ENCODE results near the gene PXMP4.
A peak's percentile ranks its signal among the peaks of the same experiment; 100 is the strongest.

The PXMP4 gene

GRCh38 chr20:33669224-33669623 is 50.9 kb downstream of the PXMP4 start:
- Histone ChIP-seq H3K36me3 (ENCODE audit: control insufficient read depth, insufficient read depth, low read length) (peaks cover 9% of the 10 kb centered on the region), H3K27me3 (ENCODE audit: control insufficient read depth, insufficient read depth, low read length) (no peaks in the 10 kb centered on the region), H3K9me3 (ENCODE audit: control insufficient read depth, insufficient read depth, low read length) (no peaks in the 10 kb centered on the region), H3K4me3 (ENCODE audit: low read depth, low read length) (no peak overlapping the region), H3K9ac (ENCODE audit: low read depth, low read length) (no peak overlapping the region), H3K4me1 (ENCODE audit: control insufficient read depth, insufficient read depth, low read length) (peaks cover 8% of the 10 kb centered on the region)

- peaks cover 9% of the 10 kb centered on the region for H3K36me3 ChIP-seq (ENCODE audit: control insufficient read depth, insufficient read depth, low read length)
- peaks cover 8% of the 10 kb centered on the region for H3K4me1 ChIP-seq (ENCODE audit: control insufficient read depth, insufficient read depth, low read length)
- H3K9me3 ChIP-seq (ENCODE audit: control insufficient read depth, insufficient read depth, low read length) = no peaks in the 10 kb centered on the region
- H3K4me3 ChIP-seq (ENCODE audit: low read depth, low read length) = no peak overlapping the region
- no peak overlapping the region for H3K9ac ChIP-seq (ENCODE audit: low read depth, low read length)
- H3K27me3 ChIP-seq (ENCODE audit: control insufficient read depth, insufficient read depth, low read length) = no peaks in the 10 kb centered on the region
Observed at GRCh38 chr20:33668466-33669155, 51.5 kb downstream of the PXMP4 start.

GRCh38 chr20:33667676-33668465 is 52.2 kb downstream of the PXMP4 start:
- Histone ChIP-seq H3K9ac (ENCODE audit: low read depth, low read length) (peak overlapping the region; percentile 60), H3K27me3 (ENCODE audit: control insufficient read depth, insufficient read depth, low read length) (no peaks in the 10 kb centered on the region), H3K4me1 (ENCODE audit: control insufficient read depth, insufficient read depth, low read length) (peaks cover 4% of the 10 kb centered on the region), H3K9me3 (ENCODE audit: control insufficient read depth, insufficient read depth, low read length) (no peaks in the 10 kb centered on the region), H3K36me3 (ENCODE audit: control insufficient read depth, insufficient read depth, low read length) (peaks cover 9% of the 10 kb centered on the region), H3K4me3 (ENCODE audit: low read depth, low read length) (peak overlapping the region; percentile 79)

- H3K9ac ChIP-seq (ENCODE audit: low read depth, low read length) = peak overlapping the region; percentile 60
- peaks cover 6% of the 10 kb centered on the region for H3K4me1 ChIP-seq (ENCODE audit: control insufficient read depth, insufficient read depth, low read length)
- H3K27me3 ChIP-seq (ENCODE audit: control insufficient read depth, insufficient read depth, low read length) = no peaks in the 10 kb centered on the region
- H3K4me3 ChIP-seq (ENCODE audit: low read depth, low read length) = peak overlapping the region; percentile 79
- peaks cover 9% of the 10 kb centered on the region for H3K36me3 ChIP-seq (ENCODE audit: control insufficient read depth, insufficient read depth, low read length)
- H3K9me3 ChIP-seq (ENCODE audit: control insufficient read depth, insufficient read depth, low read length) = no peaks in the 10 kb centered on the region
Observed at GRCh38 chr20:33667245-33667675, 52.9 kb downstream of the PXMP4 start.

GRCh38 chr20:33666293-33667244 is 53.5 kb downstream of the PXMP4 start, which contains the start of gene ACTL10:
ACTL10 (plus strand) TSS chr20:33666943; CDS start chr20:33667498, 555 bp downstream.
- Histone ChIP-seq H3K4me1 (ENCODE audit: control insufficient read depth, insufficient read depth, low read length) (peaks cover 6% of the 10 kb centered on the region), H3K9me3 (ENCODE audit: control insufficient read depth, insufficient read depth, low read length) (no peaks in the 10 kb centered on the region), H3K4me3 (ENCODE audit: low read depth, low read length) (peak within 1 kb of the TSS; percentile 79), H3K27me3 (ENCODE audit: control insufficient read depth, insufficient read depth, low read length) (no peaks in the 10 kb centered on the region), H3K9ac (ENCODE audit: low read depth, low read length) (peak within 1 kb of the TSS; percentile 73), H3K36me3 (ENCODE audit: control insufficient read depth, insufficient read depth, low read length) (peaks cover 6% of the 10 kb centered on the region)

GRCh38 chr20:33664762-33665144 is 55.4 kb downstream of the PXMP4 start:
- Histone ChIP-seq H3K36me3 (ENCODE audit: control insufficient read depth, insufficient read depth, low read length) (peaks cover 5% of the 10 kb centered on the region), H3K4me3 (ENCODE audit: low read depth, low read length) (no peak overlapping the region), H3K9me3 (ENCODE audit: control insufficient read depth, insufficient read depth, low read length) (no peaks in the 10 kb centered on the region), H3K9ac (ENCODE audit: low read depth, low read length) (no peak overlapping the region), H3K27me3 (ENCODE audit: control insufficient read depth, insufficient read depth, low read length) (no peaks in the 10 kb centered on the region), H3K4me1 (ENCODE audit: control insufficient read depth, insufficient read depth, low read length) (peaks cover 6% of the 10 kb centered on the region)

GRCh38 chr20:33664085-33664761 is 55.9 kb downstream of the PXMP4 start:
- Histone ChIP-seq H3K36me3 (ENCODE audit: control insufficient read depth, insufficient read depth, low read length) (peaks cover 6% of the 10 kb centered on the region), H3K27me3 (ENCODE audit: control insufficient read depth, insufficient read depth, low read length) (no peaks in the 10 kb centered on the region), H3K4me3 (ENCODE audit: low read depth, low read length) (peak overlapping the region; percentile 94), H3K9ac (ENCODE audit: low read depth, low read length) (peak overlapping the region; percentile 57), H3K4me1 (ENCODE audit: control insufficient read depth, insufficient read depth, low read length) (peaks cover 6% of the 10 kb centered on the region), H3K9me3 (ENCODE audit: control insufficient read depth, insufficient read depth, low read length) (no peaks in the 10 kb centered on the region)

- Histone ChIP-seq H3K4me3 (ENCODE audit: low read depth, low read length) (peak overlapping the region; percentile 94), H3K9ac (ENCODE audit: low read depth, low read length) (peak overlapping the region; percentile 83), H3K36me3 (ENCODE audit: control insufficient read depth, insufficient read depth, low read length) (peaks cover 9% of the 10 kb centered on the region), H3K27me3 (ENCODE audit: control insufficient read depth, insufficient read depth, low read length) (no peaks in the 10 kb centered on the region), H3K4me1 (ENCODE audit: control insufficient read depth, insufficient read depth, low read length) (peaks cover 6% of the 10 kb centered on the region), H3K9me3 (ENCODE audit: control insufficient read depth, insufficient read depth, low read length) (no peaks in the 10 kb centered on the region)
Observed at GRCh38 chr20:33663161-33664084, 56.7 kb downstream of the PXMP4 start.

- Histone ChIP-seq H3K9ac (ENCODE audit: low read depth, low read length) (peak within 1 kb of the TSS; percentile 83), H3K4me1 (ENCODE audit: control insufficient read depth, insufficient read depth, low read length) (peaks cover 6% of the 10 kb centered on the region), H3K4me3 (ENCODE audit: low read depth, low read length) (peak within 1 kb of the TSS; percentile 94), H3K9me3 (ENCODE audit: control insufficient read depth, insufficient read depth, low read length) (no peaks in the 10 kb centered on the region), H3K27me3 (ENCODE audit: control insufficient read depth, insufficient read depth, low read length) (no peaks in the 10 kb centered on the region), H3K36me3 (ENCODE audit: control insufficient read depth, insufficient read depth, low read length) (peaks cover 11% of the 10 kb centered on the region)
Observed at GRCh38 chr20:33662172-33662571, 57.9 kb downstream of the PXMP4 start, which contains the start of gene C20orf144. C20orf144 (plus strand) TSS chr20:33662327; CDS start chr20:33662346, 19 bp downstream.

- no peak overlapping the region for H3K9ac ChIP-seq (ENCODE audit: low read depth, low read length)
- H3K36me3 ChIP-seq (ENCODE audit: control insufficient read depth, insufficient read depth, low read length) = peaks cover 11% of the 10 kb centered on the region
Observed at GRCh38 chr20:33660685-33661058, 59.4 kb downstream of the PXMP4 start.

More at GRCh38 chr20:33660685-33661058, 59.4 kb downstream of the PXMP4 start:
- Histone ChIP-seq H3K27me3 (ENCODE audit: control insufficient read depth, insufficient read depth, low read length) (no peaks in the 10 kb centered on the region), H3K9me3 (ENCODE audit: control insufficient read depth, insufficient read depth, low read length) (no peaks in the 10 kb centered on the region), H3K4me1 (ENCODE audit: control insufficient read depth, insufficient read depth, low read length) (peaks cover 3% of the 10 kb centered on the region), H3K4me3 (ENCODE audit: low read depth, low read length) (no peak overlapping the region)

Measured in iPS-15b (cell line).